ENCODE results near the gene SLC39A11.
"Not testable (repeated sequence)": the region's sequence is repeated elsewhere in the genome, so short reads cannot be mapped to it uniquely, and the experiment has no call there.

Gene SLC39A11

GRCh38 chr17:72775237-72775636, 317.3 kb downstream of the SLC39A11 start:
- no peak for FAIRE-seq

GRCh38 chr17:72774236-72774635, 318.3 kb downstream of the SLC39A11 start:
- no peak for FAIRE-seq

GRCh38 chr17:72773225-72773624, 319.3 kb downstream of the SLC39A11 start:
- not testable (repeated sequence) for FAIRE-seq

- FAIRE-seq = no peak
These were observed 320.1 kb downstream of the SLC39A11 start for GRCh38 chr17:72772331-72772821.

GRCh38 chr17:72771734-72772133, 320.8 kb downstream of the SLC39A11 start:
- FAIRE-seq = no peak

GRCh38 chr17:72766761-72767356, 325.6 kb downstream of the SLC39A11 start:
- FAIRE-seq = no peak

GRCh38 chr17:72765368-72766153, 326.9 kb downstream of the SLC39A11 start:
- FAIRE-seq = no peak

- FAIRE-seq = no peak
These were observed 327.9 kb downstream of the SLC39A11 start for GRCh38 chr17:72764632-72765041.

- no peak for FAIRE-seq
These were observed 328.5 kb downstream of the SLC39A11 start for GRCh38 chr17:72763981-72764380.

GRCh38 chr17:72761893-72762575, 330.5 kb downstream of the SLC39A11 start:
- FAIRE-seq = not testable (repeated sequence)

- FAIRE-seq = no peak
These were observed 331.1 kb downstream of the SLC39A11 start for GRCh38 chr17:72761431-72761830.

- no peak for FAIRE-seq
These were observed 332.1 kb downstream of the SLC39A11 start for GRCh38 chr17:72760368-72760767.

- no peak for FAIRE-seq
These were observed 333.2 kb downstream of the SLC39A11 start for GRCh38 chr17:72759301-72759700.

GRCh38 chr17:72756256-72756655, 336.2 kb downstream of the SLC39A11 start:
- FAIRE-seq = no peak

- no peak for FAIRE-seq
These were observed 338.0 kb downstream of the SLC39A11 start for GRCh38 chr17:72754513-72754912.

GRCh38 chr17:72751746-72752145, 340.7 kb downstream of the SLC39A11 start:
- no peak for FAIRE-seq

- no peak for FAIRE-seq
These were observed 343.3 kb downstream of the SLC39A11 start for GRCh38 chr17:72749119-72749572.

- FAIRE-seq = no peak
These were observed 345.0 kb downstream of the SLC39A11 start for GRCh38 chr17:72747501-72747900.

GRCh38 chr17:72745241-72745640, 347.2 kb downstream of the SLC39A11 start:
- FAIRE-seq = no peak

GRCh38 chr17:72743037-72743467, 349.4 kb downstream of the SLC39A11 start:
- no peak for FAIRE-seq

- FAIRE-seq = no peak
These were observed 355.3 kb downstream of the SLC39A11 start for GRCh38 chr17:72737151-72737690.

GRCh38 chr17:72735592-72735991, 356.9 kb downstream of the SLC39A11 start:
- FAIRE-seq = no peak

- FAIRE-seq = no peak
These were observed 357.4 kb downstream of the SLC39A11 start for GRCh38 chr17:72735048-72735447.

Data from TTC549 (cell line).